Effector memory CD4-positive, alpha-beta T cell (primary cell): Measurements from ENCODE around the gene LAMC2.

ENCODE experiments used
- DNase-seq, 3 donors: peaks; one replicate each; pipeline ENCODE4 v3.0.0-alpha.2; 2020
- H3K27ac ChIP-seq: 2 replicates; pipeline ENCODE4 v1.7.0; 2013; ENCODE audit warnings: mild to moderate bottlenecking, low read length, moderate library complexity; ENCODE audit not compliant: insufficient read depth, poor library complexity, severe bottlenecking
- H3K27me3 ChIP-seq: replicated peaks from 2 replicates; pipeline ENCODE4 v1.7.0; 2013; ENCODE audit warnings: mild to moderate bottlenecking, low read length; ENCODE audit not compliant: insufficient read depth, control insufficient read depth, poor library complexity, severe bottlenecking
- H3K36me3 ChIP-seq: 2 replicates; pipeline ENCODE4 v1.7.0; 2013; ENCODE audit warnings: mild to moderate bottlenecking, low read length, moderate library complexity; ENCODE audit not compliant: control insufficient read depth, insufficient read depth
- H3K4me1 ChIP-seq: 2 replicates; pipeline ENCODE4 v1.7.0; 2013; ENCODE audit warnings: low read length, mild to moderate bottlenecking; ENCODE audit not compliant: control insufficient read depth, insufficient read depth, poor library complexity, severe bottlenecking
- H3K4me3 ChIP-seq: 2 replicates; pipeline ENCODE4 v1.7.0; 2013; ENCODE audit warnings: low read length, low read depth, mild to moderate bottlenecking; ENCODE audit not compliant: insufficient read depth, poor library complexity, severe bottlenecking
- H3K9me3 ChIP-seq: 2 replicates; pipeline ENCODE4 v1.7.0; 2013; ENCODE audit warnings: mild to moderate bottlenecking, low read length, moderate library complexity; ENCODE audit not compliant: control insufficient read depth

LAMC2 gene

GRCh38 chr1:183191833-183192232 is 5.8 kb downstream of the LAMC2 start:
- H3K4me1 ChIP-seq, result peaks cover 4% of the 10 kb centered on the region
- H3K27ac ChIP-seq, result no peak overlapping the region
- no peak overlapping the region for H3K4me3 ChIP-seq
- H3K27me3 ChIP-seq, result no peaks in the 10 kb centered on the region
- no peaks in the 10 kb centered on the region for H3K36me3 ChIP-seq
- no peak for DNase-seq
- no peaks in the 10 kb centered on the region for H3K9me3 ChIP-seq

GRCh38 chr1:183193963-183194525 is 8.0 kb downstream of the LAMC2 start:
- Histone ChIP-seq H3K9me3 (no peaks in the 10 kb centered on the region), H3K36me3 (no peaks in the 10 kb centered on the region), H3K27me3 (no peaks in the 10 kb centered on the region), H3K4me3 (no peak overlapping the region), H3K4me1 (peaks cover 4% of the 10 kb centered on the region), H3K27ac (no peak overlapping the region)
- DNase-seq, result no peak

GRCh38 chr1:183194527-183195141 is 8.6 kb downstream of the LAMC2 start:
- no peak overlapping the region for H3K27ac ChIP-seq
- H3K36me3 ChIP-seq, result no peaks in the 10 kb centered on the region
- no peak for DNase-seq
- peaks cover 4% of the 10 kb centered on the region for H3K4me1 ChIP-seq
- H3K4me3 ChIP-seq, result no peak overlapping the region
- H3K9me3 ChIP-seq, result no peaks in the 10 kb centered on the region
- no peaks in the 10 kb centered on the region for H3K27me3 ChIP-seq

- Histone ChIP-seq H3K27me3 (no peaks in the 10 kb centered on the region), H3K36me3 (no peaks in the 10 kb centered on the region), H3K27ac (no peak overlapping the region), H3K4me3 (no peak overlapping the region), H3K9me3 (no peaks in the 10 kb centered on the region), H3K4me1 (peaks cover 4% of the 10 kb centered on the region)
- DNase-seq, result no peak
Measured at GRCh38 chr1:183195142-183195574, 9.1 kb downstream of the LAMC2 start.

GRCh38 chr1:183197762-183198161 is 11.7 kb downstream of the LAMC2 start:
- no peak overlapping the region for H3K27ac ChIP-seq
- no peaks in the 10 kb centered on the region for H3K27me3 ChIP-seq
- H3K9me3 ChIP-seq, result no peaks in the 10 kb centered on the region
- no peak overlapping the region for H3K4me3 ChIP-seq
- no peak for DNase-seq
- H3K36me3 ChIP-seq, result no peaks in the 10 kb centered on the region
- peaks cover 4% of the 10 kb centered on the region for H3K4me1 ChIP-seq

- peaks cover 4% of the 10 kb centered on the region for H3K4me1 ChIP-seq
- H3K27me3 ChIP-seq, result no peaks in the 10 kb centered on the region
- no peak for DNase-seq
- H3K4me3 ChIP-seq, result no peak overlapping the region
- no peak overlapping the region for H3K27ac ChIP-seq
- H3K36me3 ChIP-seq, result no peaks in the 10 kb centered on the region
- H3K9me3 ChIP-seq, result no peaks in the 10 kb centered on the region
Measured at GRCh38 chr1:183198463-183198862, 12.4 kb downstream of the LAMC2 start.

- H3K27ac ChIP-seq, result no peak overlapping the region
Measured at GRCh38 chr1:183199304-183199703, 13.2 kb downstream of the LAMC2 start.

GRCh38 chr1:183200451-183200850 is 14.4 kb downstream of the LAMC2 start:
- no peak for DNase-seq
- H3K27me3 ChIP-seq, result no peaks in the 10 kb centered on the region
- no peaks in the 10 kb centered on the region for H3K4me1 ChIP-seq
- H3K36me3 ChIP-seq, result no peaks in the 10 kb centered on the region
- H3K4me3 ChIP-seq, result no peak overlapping the region
- no peaks in the 10 kb centered on the region for H3K9me3 ChIP-seq
- no peak overlapping the region for H3K27ac ChIP-seq

More at GRCh38 chr1:183199304-183199703, 13.2 kb downstream of the LAMC2 start:
- Histone ChIP-seq H3K9me3 (no peaks in the 10 kb centered on the region), H3K27me3 (no peaks in the 10 kb centered on the region), H3K4me1 (peaks cover 4% of the 10 kb centered on the region), H3K36me3 (no peaks in the 10 kb centered on the region), H3K4me3 (no peak overlapping the region)
- no peak for DNase-seq

- Histone ChIP-seq H3K36me3 (no peaks in the 10 kb centered on the region), H3K27ac (no peak overlapping the region), H3K27me3 (no peaks in the 10 kb centered on the region), H3K4me3 (no peak overlapping the region), H3K4me1 (no peaks in the 10 kb centered on the region), H3K9me3 (no peaks in the 10 kb centered on the region)
- DNase-seq, result no peak
Measured at GRCh38 chr1:183203094-183203493, 17.0 kb downstream of the LAMC2 start.

- Histone ChIP-seq H3K27ac (no peak overlapping the region), H3K9me3 (no peaks in the 10 kb centered on the region), H3K27me3 (no peaks in the 10 kb centered on the region), H3K36me3 (no peaks in the 10 kb centered on the region), H3K4me1 (no peaks in the 10 kb centered on the region), H3K4me3 (no peak overlapping the region)
- DNase-seq, result no peak
Measured at GRCh38 chr1:183205196-183205781, 19.2 kb downstream of the LAMC2 start.
